Large intestine (tissue), 3 donors: ENCODE data around the gene UFSP2. TPM values are rescaled to one million over a fixed set of nuclear protein-coding genes. Genes with fewer than 3 reads are reported as not detected.

Source experiments
- DNase-seq, 2 donors: peaks; one replicate each; pipeline versions ENCODE4 v3.0.0 to v3.0.0-alpha.2; 2013
- H3K27ac ChIP-seq: one replicate; pipeline ENCODE4 v1.5.1; 2013; ENCODE audit warnings: low read length
- H3K27me3 ChIP-seq: 2 replicates; pipeline ENCODE4 v1.6.1; 2013; ENCODE audit warnings: low read length; ENCODE audit not compliant: control insufficient read depth, insufficient read depth
- H3K36me3 ChIP-seq: 2 replicates; pipeline ENCODE4 v1.6.1; 2013; ENCODE audit warnings: low read length; ENCODE audit not compliant: control insufficient read depth, insufficient read depth
- H3K4me1 ChIP-seq: one replicate; pipeline ENCODE4 v1.6.1; 2013; ENCODE audit warnings: low read length; ENCODE audit not compliant: control insufficient read depth, insufficient read depth
- H3K4me3 ChIP-seq: one replicate; pipeline ENCODE4 v1.5.1; 2013; ENCODE audit warnings: low read length
- H3K9me3 ChIP-seq: one replicate; pipeline ENCODE4 v1.6.1; 2013; ENCODE audit warnings: mild to moderate bottlenecking, low read depth, low read length, moderate library complexity; ENCODE audit not compliant: control insufficient read depth
- WGBS: methylation state at CpG from one replicate; pipeline ENCODE4 v1.1.5; 2013; ENCODE audit warnings: low lambda C conversion rate; ENCODE audit not compliant: insufficient coverage; 5-methylcytosine and 5-hydroxymethylcytosine counted together
- polyA plus RNA-seq: library from polyadenylated mRNA; unstranded; fragments of 120-200 nt; gene quantifications from one replicate; pipeline ENCODE4 v1.2.1, GENCODE V29; 2013

UFSP2 gene
- polyA plus RNA-seq, 1 donor: 30.0 TPM

DNA sequence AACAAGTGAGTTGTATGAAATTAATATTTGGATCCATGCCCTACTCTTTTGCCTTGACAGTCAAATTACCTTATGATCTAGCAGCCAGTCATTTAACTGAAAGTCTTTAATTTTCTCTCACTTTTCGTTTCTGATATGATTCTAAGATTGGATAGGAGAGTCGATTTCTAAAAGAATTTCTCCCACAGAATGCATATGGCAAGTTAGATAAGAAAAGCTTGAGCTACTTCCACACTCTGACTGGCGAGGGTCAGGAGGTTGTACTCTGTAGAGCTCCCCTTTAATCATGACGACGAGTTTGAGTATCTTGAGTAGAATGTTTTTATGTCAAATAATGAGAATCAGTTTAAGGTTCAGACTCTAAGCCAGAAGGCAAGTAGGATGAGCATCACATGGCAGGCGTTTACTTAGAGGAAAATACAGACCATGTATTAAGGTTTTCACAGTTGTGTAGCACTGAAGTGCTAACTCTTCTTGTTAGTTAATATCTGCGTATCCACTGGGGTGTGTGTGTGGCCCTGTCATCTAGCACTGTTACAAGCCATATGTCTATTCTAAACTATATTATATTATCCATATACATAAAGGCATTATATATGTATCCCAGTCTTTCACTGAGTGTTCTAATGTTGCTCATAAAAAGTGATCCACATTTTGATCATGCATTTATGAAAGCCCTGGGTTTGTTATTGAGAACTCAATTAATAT, 67.9 kb downstream of the UFSP2 start:
- DNase-seq: no peak
- 69% methylated on average over 2 of the region's 7 CpGs for WGBS
- Histone ChIP-seq H3K36me3 (peaks cover 14% of the 10 kb centered on the region), H3K27ac (no peak overlapping the region), H3K4me3 (no peak overlapping the region), H3K9me3 (no peaks in the 10 kb centered on the region), H3K4me1 (no peaks in the 10 kb centered on the region), H3K27me3 (no peaks in the 10 kb centered on the region)

DNA sequence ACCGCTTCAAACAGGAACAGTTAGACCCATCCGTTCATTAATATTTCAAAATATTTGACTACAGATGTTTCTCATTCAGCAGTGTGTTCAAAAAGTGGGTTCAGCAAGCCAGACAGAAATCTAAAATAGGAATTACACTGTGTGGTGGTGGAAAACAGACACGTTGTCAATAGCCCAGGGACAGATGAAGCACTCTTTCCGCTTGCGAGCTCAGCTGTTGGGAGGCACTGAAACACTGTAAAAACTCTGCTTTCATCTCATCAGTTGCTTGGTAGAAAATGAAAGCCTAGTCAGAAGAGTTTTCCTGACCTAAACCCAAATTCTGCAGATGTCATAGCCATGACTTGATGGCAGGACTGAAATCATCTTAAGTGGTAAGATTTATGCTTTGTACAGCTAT, 68.6 kb downstream of the UFSP2 start:
- Histone ChIP-seq H3K9me3 (no peaks in the 10 kb centered on the region), H3K27me3 (no peaks in the 10 kb centered on the region), H3K36me3 (peaks cover 18% of the 10 kb centered on the region), H3K4me1 (no peaks in the 10 kb centered on the region), H3K27ac (no peak overlapping the region), H3K4me3 (no peak overlapping the region)
- WGBS: 100% methylated on average over 2 of the region's 5 CpGs
- DNase-seq: no peak

DNA sequence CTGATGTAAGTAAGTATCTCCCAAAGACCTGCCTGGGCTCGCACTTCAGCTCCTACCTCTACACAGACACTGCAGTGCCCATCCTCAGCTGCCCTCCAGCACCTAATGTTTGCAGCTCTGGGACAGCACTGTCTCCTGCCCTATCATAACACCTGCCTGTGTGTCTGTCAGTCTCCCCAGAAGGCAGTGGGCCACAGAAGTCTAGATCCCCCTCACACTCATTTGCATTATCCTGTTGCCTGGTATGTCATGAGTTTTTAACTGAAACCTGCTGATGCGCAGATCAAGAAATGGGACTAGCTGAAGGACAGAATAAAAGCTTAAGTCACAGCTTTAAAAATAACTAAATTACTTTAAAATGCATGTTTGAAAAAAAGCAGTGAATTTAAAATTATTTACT, 73.0 kb downstream of the UFSP2 start:
- no peaks in the 10 kb centered on the region for H3K4me1 ChIP-seq
- peaks cover 31% of the 10 kb centered on the region for H3K36me3 ChIP-seq
- DNase-seq: no peak
- no peaks in the 10 kb centered on the region for H3K9me3 ChIP-seq
- no peak overlapping the region for H3K27ac ChIP-seq
- WGBS: no CpG with 5 or more reads among the region's 2 CpGs
- no peaks in the 10 kb centered on the region for H3K27me3 ChIP-seq
- no peak overlapping the region for H3K4me3 ChIP-seq

DNA sequence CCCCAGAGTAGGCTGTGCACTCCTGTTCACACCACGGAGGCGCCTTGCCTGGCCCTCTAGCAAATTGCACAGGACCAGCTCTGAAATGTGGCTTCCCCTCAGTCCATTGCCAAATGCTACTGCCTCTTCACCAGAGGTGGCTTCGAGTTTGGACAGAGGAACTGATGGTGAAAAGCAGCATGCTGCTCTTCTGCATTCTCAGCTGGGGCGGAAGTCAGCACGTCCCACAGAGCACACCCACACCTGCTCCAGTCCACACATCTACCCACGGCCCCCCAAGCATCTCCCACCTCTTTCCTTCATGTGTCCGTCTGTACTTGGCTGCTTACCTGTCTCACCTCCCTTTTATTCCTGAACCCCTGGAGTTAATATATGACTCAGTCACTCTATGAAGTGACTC, 73.6 kb downstream of the UFSP2 start:
- Histone ChIP-seq H3K9me3 (no peaks in the 10 kb centered on the region), H3K4me1 (no peaks in the 10 kb centered on the region), H3K27me3 (no peaks in the 10 kb centered on the region), H3K27ac (no peak overlapping the region), H3K36me3 (peaks cover 29% of the 10 kb centered on the region), H3K4me3 (no peak overlapping the region)
- no CpG with 5 or more reads among the region's 7 CpGs for WGBS
- DNase-seq: no peak

DNA sequence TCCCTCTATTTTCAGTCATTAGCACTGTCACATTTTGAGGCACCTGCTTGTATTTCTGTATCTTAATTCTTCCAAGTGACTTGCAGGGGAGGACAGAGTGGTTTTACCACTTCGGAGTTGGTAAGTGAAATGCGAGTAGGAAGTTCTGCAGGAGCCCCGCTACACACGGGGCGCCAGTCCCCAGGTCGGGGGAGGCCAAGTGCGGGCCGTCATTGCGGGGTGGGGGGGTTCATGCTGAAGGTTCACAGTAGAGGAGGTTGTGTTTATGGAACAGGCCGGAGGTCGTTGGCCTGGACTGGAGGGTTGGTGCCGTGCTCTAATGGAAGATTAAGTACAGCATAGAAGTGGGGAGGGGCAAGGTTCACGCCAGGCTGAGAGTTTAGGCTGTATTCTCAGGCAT, 74.1 kb downstream of the UFSP2 start:
- Histone ChIP-seq H3K4me1 (no peaks in the 10 kb centered on the region), H3K27me3 (no peaks in the 10 kb centered on the region), H3K9me3 (no peaks in the 10 kb centered on the region), H3K4me3 (no peak overlapping the region), H3K36me3 (peaks cover 33% of the 10 kb centered on the region), H3K27ac (no peak overlapping the region)
- WGBS: no CpG with 5 or more reads among the region's 13 CpGs
- no peak for DNase-seq

Other genes starting within 250 kb of the UFSP2 start
- 27.4 TPM for gene CFAP97, start 222.0 kb downstream of the UFSP2 start, polyA plus RNA-seq
- gene SNX25, start 216.4 kb downstream of the UFSP2 start, polyA plus RNA-seq: 13.4 TPM
- 2.6 TPM for gene LRP2BP, start 30.0 kb downstream of the UFSP2 start, polyA plus RNA-seq
- gene ANKRD37, start 29.1 kb downstream of the UFSP2 start, polyA plus RNA-seq: 9.1 TPM
- gene CCDC110, start 45.8 kb upstream of the UFSP2 start, polyA plus RNA-seq: 0.94 TPM
- gene PDLIM3, start 109.5 kb upstream of the UFSP2 start, polyA plus RNA-seq: 28.2 TPM